ENCODE data around the gene MATCAP1. TPM values are rescaled to one million over a fixed set of nuclear protein-coding genes. Genes with fewer than 3 reads are reported as not detected.
A peak's percentile ranks its signal among the peaks of the same experiment; 100 is the strongest.

Gene MATCAP1
- total RNA-seq, 1 donor from 2014 or later = 145 TPM

GRCh38 chr16:67196881-67197280 lies 13.1 kb upstream of the MATCAP1 start:
- H3K27ac Mint-ChIP-seq = no peak overlapping the region
- no peak overlapping the region for H3K4me3 Mint-ChIP-seq (ENCODE audit: low read depth)

GRCh38 chr16:67195676-67196075 lies 11.9 kb upstream of the MATCAP1 start:
- H3K4me1 Mint-ChIP-seq (ENCODE audit: low read depth) = peaks cover 18% of the 10 kb centered on the region
- no peak overlapping the region for H3K27ac Mint-ChIP-seq
- no peaks in the 10 kb centered on the region for H3K9me3 Mint-ChIP-seq (ENCODE audit: low read depth)
- H3K27me3 Mint-ChIP-seq = no peaks in the 10 kb centered on the region
- peaks cover 17% of the 10 kb centered on the region for H3K36me3 Mint-ChIP-seq (ENCODE audit: insufficient read depth)
- no peak overlapping the region for H3K4me3 Mint-ChIP-seq (ENCODE audit: low read depth)
- DNase-seq (ENCODE audit: low spot score, unreplicated experiment) = no peak
- no peak for TF ChIP-seq CTCF (IDR thresholded peaks at IDR 0.05; ENCODE audit: unreplicated experiment)

More at GRCh38 chr16:67196881-67197280, 13.1 kb upstream of the MATCAP1 start:
- H3K36me3 Mint-ChIP-seq (ENCODE audit: insufficient read depth) = peaks cover 17% of the 10 kb centered on the region
- no peak for DNase-seq (ENCODE audit: low spot score, unreplicated experiment)
- H3K4me1 Mint-ChIP-seq (ENCODE audit: low read depth) = peaks cover 14% of the 10 kb centered on the region
- H3K9me3 Mint-ChIP-seq (ENCODE audit: low read depth) = no peaks in the 10 kb centered on the region
- H3K27me3 Mint-ChIP-seq = no peaks in the 10 kb centered on the region
- TF ChIP-seq CTCF (IDR thresholded peaks at IDR 0.05; ENCODE audit: unreplicated experiment) = no peak

GRCh38 chr16:67194260-67194659 lies 10.5 kb upstream of the MATCAP1 start:
- Mint-ChIP-seq H3K36me3 (ENCODE audit: insufficient read depth) (peaks cover 17% of the 10 kb centered on the region), H3K27me3 (no peaks in the 10 kb centered on the region), H3K9me3 (ENCODE audit: low read depth) (no peaks in the 10 kb centered on the region), H3K4me3 (ENCODE audit: low read depth) (peak overlapping the region; percentile 80), H3K4me1 (ENCODE audit: low read depth) (peaks cover 15% of the 10 kb centered on the region), H3K27ac (no peak overlapping the region)
- no peak for DNase-seq (ENCODE audit: low spot score, unreplicated experiment)
- no peak for TF ChIP-seq CTCF (IDR thresholded peaks at IDR 0.05; ENCODE audit: unreplicated experiment)

GRCh38 chr16:67193536-67193935 lies 9.8 kb upstream of the MATCAP1 start:
- H3K9me3 Mint-ChIP-seq (ENCODE audit: low read depth) = no peaks in the 10 kb centered on the region
- H3K27ac Mint-ChIP-seq = peak overlapping the region; percentile 67
- DNase-seq (ENCODE audit: low spot score, unreplicated experiment) = no peak
- H3K4me3 Mint-ChIP-seq (ENCODE audit: low read depth) = peak overlapping the region; percentile 80
- H3K27me3 Mint-ChIP-seq = no peaks in the 10 kb centered on the region
- peaks cover 15% of the 10 kb centered on the region for H3K4me1 Mint-ChIP-seq (ENCODE audit: low read depth)
- H3K36me3 Mint-ChIP-seq (ENCODE audit: insufficient read depth) = peaks cover 17% of the 10 kb centered on the region
- TF ChIP-seq CTCF (IDR thresholded peaks at IDR 0.05; ENCODE audit: unreplicated experiment) = no peak

- Mint-ChIP-seq H3K36me3 (ENCODE audit: insufficient read depth) (peaks cover 16% of the 10 kb centered on the region), H3K27me3 (no peaks in the 10 kb centered on the region), H3K27ac (peak overlapping the region; percentile 71)
Measured at GRCh38 chr16:67192781-67193361, 9.1 kb upstream of the MATCAP1 start.

More at GRCh38 chr16:67192781-67193361, 9.1 kb upstream of the MATCAP1 start:
- Mint-ChIP-seq H3K4me1 (ENCODE audit: low read depth) (peaks cover 15% of the 10 kb centered on the region), H3K9me3 (ENCODE audit: low read depth) (no peaks in the 10 kb centered on the region), H3K4me3 (ENCODE audit: low read depth) (peak overlapping the region; percentile 80)
- TF ChIP-seq CTCF (IDR thresholded peaks at IDR 0.05; ENCODE audit: unreplicated experiment) = no peak
- no peak for DNase-seq (ENCODE audit: low spot score, unreplicated experiment)
